PC-3 (cell line): Measurements from ENCODE around the gene COL6A1. TPM values are rescaled to one million over a fixed set of nuclear protein-coding genes. Genes with fewer than 3 reads are reported as not detected.

ENCODE experiments used
- ATAC-seq: fragments of 200-7000 bp; cut with Tn5 transposase; 2 replicates; pipeline ENCODE4 v1.9.1; 2020; ENCODE audit warnings: mild to moderate bottlenecking, moderate library complexity
- BruUV-seq: library from RNA; stranded (reverse); fragments of 400-500 nt; replicated peaks from 2 replicates; lab custom pipeline; 2021; lab: Mats Ljungman, UMichigan
- CTCF ChIA-PET: fragments of 300-600 bp; sonication (Branson Sonifier 250); formaldehyde crosslinking; loops from one replicate; lab custom pipeline; 2022; ENCODE audit warnings: antibody characterized with exemption; lab: Charles Lee
- POLR2A ChIA-PET: fragments of 300-600 bp; sonication (Branson Sonifier 250); formaldehyde crosslinking; loops from one replicate; lab custom pipeline; 2022; ENCODE audit warnings: antibody characterized with exemption; ENCODE audit not compliant: unreplicated experiment; lab: Charles Lee
- DNase-seq: peaks from one replicate; pipeline ENCODE4 v3.0.0-alpha.2; 2015
- H2AFZ ChIP-seq: fragments of 300-600 bp; sonication (generic); 2 replicates; pipeline ENCODE4 v1.6.0; 2016; ENCODE audit warnings: antibody characterized with exemption, low read length
- H3F3A ChIP-seq: fragments of 300-600 bp; sonication (generic); one replicate; pipeline ENCODE4 v1.6.0; 2017; ENCODE audit warnings: antibody characterized with exemption, low read length, control low read depth, mild to moderate bottlenecking; ENCODE audit not compliant: unreplicated experiment
- H3K27ac ChIP-seq: fragments of 300-600 bp; sonication (generic); 2 replicates; pipeline ENCODE4 v1.5.1; 2016; ENCODE audit warnings: mild to moderate bottlenecking, low read length
- H3K27me3 ChIP-seq: fragments of 300-600 bp; sonication (generic); 2 replicates; pipeline ENCODE4 v1.6.1; 2016; ENCODE audit warnings: low read length, mixed read lengths
- H3K36me3 ChIP-seq: fragments of 300-600 bp; sonication (generic); 2 replicates; pipeline ENCODE4 v1.6.1; 2016; ENCODE audit warnings: low read depth, mixed run types, low read length, mixed read lengths
- H3K4me1 ChIP-seq: fragments of 300-600 bp; sonication (generic); 2 replicates; pipeline ENCODE4 v1.5.1; 2016; ENCODE audit warnings: low read length; ENCODE audit not compliant: insufficient read depth
- H3K4me2 ChIP-seq: fragments of 300-600 bp; sonication (generic); 2 replicates; pipeline ENCODE4 v1.6.0; 2016; ENCODE audit warnings: low read length
- H3K4me3 ChIP-seq: fragments of 300-600 bp; sonication (generic); 2 replicates; pipeline ENCODE4 v1.5.1; 2016; ENCODE audit warnings: mild to moderate bottlenecking, low read length, mixed read lengths
- H3K79me2 ChIP-seq: fragments of 300-600 bp; sonication (generic); 2 replicates; pipeline ENCODE4 v1.6.1; 2017; ENCODE audit warnings: low read length, mixed read lengths
- H3K9ac ChIP-seq: fragments of 300-600 bp; sonication (generic); 2 replicates; pipeline ENCODE4 v1.6.0; 2016; ENCODE audit warnings: mild to moderate bottlenecking, low read length
- H3K9me2 ChIP-seq: fragments of 300-600 bp; sonication (generic); replicated peaks from 2 replicates; pipeline ENCODE4 v1.6.1; 2016; ENCODE audit warnings: mixed run types, low read length, mixed read lengths
- H3K9me3 ChIP-seq: fragments of 300-600 bp; sonication (generic); 2 replicates; pipeline ENCODE4 v1.6.1; 2016; ENCODE audit warnings: low read length, mixed read lengths
- H4K20me1 ChIP-seq: fragments of 300-600 bp; sonication (generic); 2 replicates; pipeline ENCODE4 v1.6.1; 2016; ENCODE audit warnings: low read length, mixed read lengths
- EZH2 ChIP-seq: fragments of 300-600 bp; sonication (generic); IDR thresholded peaks from one replicate; pipeline ENCODE4 v1.6.1; 2017; ENCODE audit warnings: antibody characterized with exemption, mild to moderate bottlenecking, low read length; ENCODE audit not compliant: unreplicated experiment
- EZH2phosphoT487 ChIP-seq: fragments of 300-600 bp; sonication (generic); IDR thresholded peaks from 2 replicates; pipeline ENCODE4 v1.6.1; 2018; ENCODE audit warnings: mild to moderate bottlenecking, antibody characterized with exemption, low read length, borderline replicate concordance
- intact Hi-C: fragments of 100-400 bp; cut with micrococcal nuclease; formaldehyde crosslinking; loops from 2 replicates; pipeline ENCODE4 v1.9.0; 2023
- total RNA-seq: library from RNA; depleted of rRNA; stranded (reverse); fragments of >200 nt; gene quantifications from 2 replicates; pipeline ENCODE4 v1.2.3, GENCODE V29; 2014
- TF ChIP-seq, protein P1 (sequence below): fragments of 300-600 bp; sonication (generic); conservative IDR thresholded peaks from 2 replicates; pipeline ENCODE4 v1.5.1; 2017; ENCODE audit warnings: antibody characterized with exemption, low read depth, mild to moderate bottlenecking, low read length

COL6A1 gene
- total RNA-seq, 1 experiment from 2014 or later, result 487 TPM

DNA sequence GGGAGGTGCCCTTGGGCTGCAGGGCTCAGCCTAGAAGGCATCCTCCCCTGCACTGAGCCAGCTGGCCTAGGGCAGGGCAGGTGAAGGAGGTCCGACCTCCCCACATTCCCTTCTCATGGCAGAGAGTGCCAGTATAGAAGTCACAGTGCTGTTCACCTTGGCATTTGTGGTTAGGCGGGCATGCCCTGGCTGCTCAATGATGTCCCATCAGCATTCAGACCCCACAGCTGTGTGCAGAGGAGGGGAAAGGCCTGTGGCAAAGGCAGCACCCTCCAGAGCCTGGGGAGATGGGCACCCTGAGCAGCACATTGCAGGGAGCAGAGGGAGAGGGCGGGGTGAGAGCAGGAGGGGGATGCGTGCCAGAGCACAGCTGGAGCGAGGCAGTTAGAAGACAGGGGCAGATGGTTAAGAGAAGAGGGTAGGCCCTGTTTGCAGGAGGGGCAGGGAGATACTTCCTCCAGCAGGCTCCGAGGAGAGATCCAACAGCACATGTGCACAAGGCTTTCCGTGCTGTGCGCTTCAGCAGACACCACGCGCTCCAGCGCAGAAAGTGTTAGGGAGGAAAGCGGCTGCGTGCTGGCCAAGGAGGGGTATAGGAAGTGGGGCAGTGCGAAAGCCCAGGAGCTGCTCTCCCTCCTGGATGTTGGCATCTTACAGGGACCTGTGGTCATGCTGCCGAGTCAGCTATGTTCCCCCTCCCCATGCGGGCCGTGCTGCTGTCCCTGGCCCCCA, 43.7 kb upstream of the COL6A1 start:
- Histone ChIP-seq H3K27ac (no peak overlapping the region), H3K9me3 (0 out of 2 replicates have a peak, but pooled peaks cover 8% of the 10 kb centered on the region), H3K36me3 (no peaks in the 10 kb centered on the region), H3K27me3 (no peaks in the 10 kb centered on the region), H4K20me1 (no peaks in the 10 kb centered on the region), H3K4me1 (no peaks in the 10 kb centered on the region), H3K9ac (no peak overlapping the region), H3F3A (no peaks in the 10 kb centered on the region), H3K4me3 (no peak overlapping the region), H3K4me2 (no peak overlapping the region), H3K9me2 (no peaks in the 10 kb centered on the region), H2AFZ (no peak overlapping the region), H3K79me2 (no peaks in the 10 kb centered on the region)
- intact Hi-C loops, result no loop called here
- ChIA-PET POLR2A (no interaction called here), CTCF (no interaction called here)
- BruUV-seq, result no TSS peak
- DNase-seq (no peak), ATAC-seq (no peak)
- TF ChIP-seq, protein P1, sequence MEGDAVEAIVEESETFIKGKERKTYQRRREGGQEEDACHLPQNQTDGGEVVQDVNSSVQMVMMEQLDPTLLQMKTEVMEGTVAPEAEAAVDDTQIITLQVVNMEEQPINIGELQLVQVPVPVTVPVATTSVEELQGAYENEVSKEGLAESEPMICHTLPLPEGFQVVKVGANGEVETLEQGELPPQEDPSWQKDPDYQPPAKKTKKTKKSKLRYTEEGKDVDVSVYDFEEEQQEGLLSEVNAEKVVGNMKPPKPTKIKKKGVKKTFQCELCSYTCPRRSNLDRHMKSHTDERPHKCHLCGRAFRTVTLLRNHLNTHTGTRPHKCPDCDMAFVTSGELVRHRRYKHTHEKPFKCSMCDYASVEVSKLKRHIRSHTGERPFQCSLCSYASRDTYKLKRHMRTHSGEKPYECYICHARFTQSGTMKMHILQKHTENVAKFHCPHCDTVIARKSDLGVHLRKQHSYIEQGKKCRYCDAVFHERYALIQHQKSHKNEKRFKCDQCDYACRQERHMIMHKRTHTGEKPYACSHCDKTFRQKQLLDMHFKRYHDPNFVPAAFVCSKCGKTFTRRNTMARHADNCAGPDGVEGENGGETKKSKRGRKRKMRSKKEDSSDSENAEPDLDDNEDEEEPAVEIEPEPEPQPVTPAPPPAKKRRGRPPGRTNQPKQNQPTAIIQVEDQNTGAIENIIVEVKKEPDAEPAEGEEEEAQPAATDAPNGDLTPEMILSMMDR, result no peak
- no peak for TF ChIP-seq EZH2
- no peak for TF ChIP-seq EZH2phosphoT487

DNA sequence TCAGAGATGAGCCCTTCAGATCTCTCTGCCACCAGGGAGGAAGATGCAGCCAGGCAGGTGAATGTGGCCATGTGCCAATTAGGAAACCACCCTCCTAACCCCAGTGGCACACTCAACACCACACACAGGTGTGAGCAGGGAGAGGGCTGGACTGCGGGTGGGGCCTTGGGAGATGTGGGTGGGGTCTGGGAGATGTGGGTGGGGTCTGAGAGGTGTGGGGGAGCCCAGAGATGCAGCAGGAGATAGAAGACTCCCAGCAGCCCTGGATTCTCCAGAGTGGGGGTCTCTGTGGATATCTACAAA, 43.2 kb upstream of the COL6A1 start:
- Histone ChIP-seq H4K20me1 (no peaks in the 10 kb centered on the region), H3K4me3 (no peak overlapping the region), H3K9me3 (0 out of 2 replicates have a peak, but pooled peaks cover 8% of the 10 kb centered on the region), H3K36me3 (no peaks in the 10 kb centered on the region), H3K9ac (no peak overlapping the region), H3K27ac (no peak overlapping the region), H3K9me2 (no peaks in the 10 kb centered on the region), H3K4me1 (no peaks in the 10 kb centered on the region), H3K27me3 (no peaks in the 10 kb centered on the region), H3K79me2 (no peaks in the 10 kb centered on the region), H3F3A (no peaks in the 10 kb centered on the region), H3K4me2 (no peak overlapping the region), H2AFZ (no peak overlapping the region)
- ATAC-seq (no peak), DNase-seq (no peak)
- BruUV-seq, result no TSS peak
- no peak for TF ChIP-seq EZH2
- no peak for TF ChIP-seq EZH2phosphoT487
- TF ChIP-seq, protein P1, result no peak
- ChIA-PET POLR2A (no interaction called here), CTCF (no interaction called here)
- intact Hi-C loops, result no loop called here

DNA sequence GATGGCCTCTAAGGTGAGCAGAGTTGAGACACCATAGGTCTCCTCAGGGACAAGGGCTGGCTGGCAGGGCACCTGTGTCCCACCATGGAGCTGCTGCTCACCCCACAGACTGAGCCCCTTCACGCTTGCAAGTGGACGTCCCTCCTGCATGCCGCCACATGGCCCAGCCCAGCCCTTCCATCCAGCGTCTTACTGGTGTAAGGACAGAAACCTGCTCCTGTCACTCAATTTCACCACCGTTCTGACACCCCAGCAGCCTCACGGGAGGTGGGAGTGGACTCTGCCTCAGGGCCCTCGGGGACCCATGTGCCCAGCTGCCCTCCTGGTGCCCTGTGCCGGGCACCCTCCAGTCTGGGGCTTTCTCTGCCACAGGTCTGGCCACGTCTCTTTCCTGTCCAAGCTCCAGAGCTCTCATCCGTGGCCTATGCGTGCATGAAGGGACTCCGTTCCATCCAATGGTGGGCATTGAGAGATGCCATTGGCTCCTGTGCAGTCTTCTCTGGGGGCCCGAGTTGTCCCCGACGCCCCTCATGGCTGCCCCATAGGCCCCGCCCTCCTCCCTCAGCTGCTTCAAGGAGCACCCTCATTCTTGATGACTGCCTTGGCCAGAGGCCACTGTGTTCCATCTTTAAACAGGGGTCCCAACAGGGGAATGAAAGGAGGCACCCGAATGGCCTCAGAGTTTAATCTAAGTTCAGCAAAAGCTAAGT, 42.6 kb upstream of the COL6A1 start:
- Histone ChIP-seq H3K9me3 (0 out of 2 replicates have a peak, but pooled peaks cover 8% of the 10 kb centered on the region), H3K4me3 (no peak overlapping the region), H2AFZ (no peak overlapping the region), H3K27ac (no peak overlapping the region), H3K79me2 (no peaks in the 10 kb centered on the region), H3K4me2 (no peak overlapping the region), H3K4me1 (no peaks in the 10 kb centered on the region), H3K9me2 (no peaks in the 10 kb centered on the region), H3K9ac (no peak overlapping the region), H3F3A (no peaks in the 10 kb centered on the region), H3K27me3 (no peaks in the 10 kb centered on the region), H4K20me1 (no peaks in the 10 kb centered on the region), H3K36me3 (no peaks in the 10 kb centered on the region)
- DNase-seq (no peak), ATAC-seq (no peak)
- intact Hi-C loops, result no loop called here
- ChIA-PET CTCF (no interaction called here), POLR2A (no interaction called here)
- BruUV-seq, result no TSS peak
- TF ChIP-seq EZH2phosphoT487 (no peak), EZH2 (no peak)
- TF ChIP-seq, protein P1, result no peak
